GM18498 (cell line): ENCODE measurements around the gene PARD3B.

ENCODE experiments used
- ATAC-seq: cut with Tn5 transposase; IDR thresholded peaks from one replicate; pipeline ENCODE4 v1.9.1; 2021; ENCODE audit warnings: mild to moderate bottlenecking, moderate library complexity; ENCODE audit not compliant: unreplicated experiment

Gene PARD3B

DNA sequence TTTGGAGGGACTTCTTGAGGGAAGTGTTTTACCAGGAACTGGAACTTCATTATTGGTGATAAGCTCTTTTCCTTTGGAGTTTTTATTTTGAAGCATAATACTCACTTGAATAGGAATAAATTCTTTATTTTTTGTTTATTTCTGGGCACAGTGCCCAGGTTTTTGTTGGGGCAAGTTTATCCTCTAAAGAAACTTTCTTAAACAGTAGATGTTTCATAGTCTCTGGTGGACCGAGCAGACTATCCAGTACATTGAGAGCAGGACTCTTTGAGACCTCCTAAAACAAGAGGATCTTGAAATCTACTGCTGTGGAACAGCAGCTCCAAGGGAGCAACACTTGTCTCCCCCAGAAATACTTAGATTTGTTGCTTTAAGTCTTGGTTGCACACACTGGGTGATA lies 109.4 kb downstream of the PARD3B start:
- no peak for ATAC-seq

DNA sequence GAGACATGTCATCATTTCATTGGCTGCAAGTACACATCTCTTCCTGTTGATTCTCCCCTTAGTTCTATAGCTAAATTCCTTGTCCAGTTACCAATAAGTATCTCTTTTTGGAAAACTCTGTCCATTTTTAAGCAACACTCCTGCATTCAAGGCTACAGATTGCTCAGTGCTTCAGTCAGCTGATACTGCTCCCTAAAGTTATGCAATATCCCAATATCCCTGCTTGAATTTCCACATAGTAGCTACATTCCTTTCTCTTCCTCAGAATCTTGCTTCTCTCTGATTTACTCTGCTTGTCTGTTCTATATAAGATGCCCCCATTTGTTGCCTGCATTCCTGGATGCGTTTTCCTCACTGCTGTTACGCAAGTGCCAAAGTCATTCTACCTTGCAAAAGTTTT lies 109.8 kb downstream of the PARD3B start:
- no peak for ATAC-seq

GRCh38 chr2:204655626-204656025 lies 110.4 kb downstream of the PARD3B start:
- no peak for ATAC-seq

GRCh38 chr2:204657024-204657423 lies 111.7 kb downstream of the PARD3B start:
- ATAC-seq: no peak

DNA sequence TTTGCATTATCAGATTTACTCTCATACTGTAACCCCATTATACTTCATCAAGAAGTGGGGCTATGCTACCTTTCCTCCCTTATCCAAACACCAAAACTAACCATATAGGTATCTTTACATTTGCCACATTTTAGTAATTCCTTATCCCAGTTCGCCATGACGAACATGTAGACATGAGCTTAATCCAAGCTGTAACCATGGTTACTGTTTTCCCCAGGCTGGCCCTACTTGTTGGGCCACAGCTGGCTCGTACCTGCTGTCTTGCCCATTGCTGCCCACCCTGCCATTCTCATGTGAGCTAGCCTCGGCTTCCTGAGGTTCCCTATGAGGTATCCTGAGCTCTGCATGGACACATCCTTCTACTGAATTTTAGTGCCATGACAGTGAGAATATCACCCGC lies 117.7 kb downstream of the PARD3B start:
- no peak for ATAC-seq

DNA sequence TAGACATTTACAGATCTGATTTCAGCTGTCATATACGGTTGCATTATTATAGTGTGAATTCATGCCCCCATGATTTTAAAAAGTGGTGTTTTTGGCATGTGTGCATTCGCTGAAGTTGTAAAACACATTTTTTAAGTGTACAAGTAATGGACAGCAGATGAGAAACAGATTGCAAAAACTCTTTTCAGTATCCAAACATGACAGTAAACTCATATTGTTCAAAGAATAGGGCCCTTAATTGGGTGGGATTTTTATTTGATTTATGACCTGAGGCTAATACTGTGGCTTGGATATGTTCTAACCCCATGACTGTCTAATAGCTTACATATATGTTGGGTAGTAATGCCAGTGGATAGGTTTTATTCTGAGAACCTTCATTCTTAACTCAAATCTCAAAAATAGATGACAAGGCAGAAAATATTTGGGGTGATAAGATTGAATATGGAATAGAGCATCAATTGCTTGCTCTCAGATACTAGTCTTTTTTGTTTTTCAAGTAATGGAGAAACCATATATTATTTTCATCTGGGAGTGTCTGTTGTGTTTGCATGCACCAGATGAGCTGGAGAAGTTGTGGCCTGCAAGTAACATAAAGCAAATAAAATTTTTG lies 118.6 kb downstream of the PARD3B start:
- no peak for ATAC-seq

- no peak for ATAC-seq
Measured at GRCh38 chr2:204664708-204665121, 119.4 kb downstream of the PARD3B start.

GRCh38 chr2:204665207-204665606 lies 119.9 kb downstream of the PARD3B start:
- no peak for ATAC-seq

- no peak for ATAC-seq
Measured at GRCh38 chr2:204665771-204666170, 120.5 kb downstream of the PARD3B start.

- ATAC-seq: no peak
Measured at GRCh38 chr2:204667990-204668389, 122.7 kb downstream of the PARD3B start.

- ATAC-seq: no peak
Measured at GRCh38 chr2:204669382-204669781, 124.1 kb downstream of the PARD3B start.

GRCh38 chr2:204670124-204670523 lies 124.8 kb downstream of the PARD3B start:
- no peak for ATAC-seq

- no peak for ATAC-seq
Measured at GRCh38 chr2:204670756-204671155, 125.5 kb downstream of the PARD3B start.

GRCh38 chr2:204672772-204673171 lies 127.5 kb downstream of the PARD3B start:
- no peak for ATAC-seq

DNA sequence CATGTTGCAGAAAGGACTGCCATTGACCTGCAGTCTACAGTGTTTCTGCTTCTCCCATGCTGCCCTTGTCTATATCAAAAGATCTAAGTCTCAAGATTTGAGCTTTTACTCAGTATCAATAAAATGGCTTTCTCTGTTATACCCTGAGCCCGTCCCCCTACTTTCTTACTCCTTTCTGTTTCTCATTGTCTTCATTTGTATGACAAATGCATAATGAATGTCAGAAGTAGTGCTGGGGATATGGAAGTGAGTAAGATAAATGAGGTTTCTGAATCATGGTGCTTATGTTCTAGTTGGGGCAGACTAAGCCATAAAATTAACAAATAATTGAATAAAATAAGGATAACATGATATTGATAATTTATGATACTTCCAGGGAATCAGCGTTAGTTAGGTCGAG lies 128.6 kb downstream of the PARD3B start:
- no peak for ATAC-seq

GRCh38 chr2:204678031-204678430 lies 132.8 kb downstream of the PARD3B start:
- no peak for ATAC-seq

DNA sequence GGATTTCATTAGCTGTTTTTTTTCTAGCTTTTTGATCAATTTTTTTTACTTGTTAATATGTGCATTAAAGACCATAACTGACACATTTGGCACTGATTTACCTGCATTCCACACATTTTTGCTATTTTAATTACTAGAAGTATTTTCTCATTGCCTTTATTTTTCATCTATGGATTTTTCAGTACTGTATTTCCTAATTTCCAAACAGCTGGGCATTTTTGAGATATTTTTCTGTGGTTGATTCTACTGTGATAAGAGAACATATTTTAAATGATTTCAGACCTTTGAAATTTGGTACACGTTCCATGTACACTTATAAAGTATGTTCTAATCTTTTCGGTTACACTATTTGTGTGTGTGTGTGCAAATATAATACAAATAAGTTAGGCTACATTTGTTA lies 135.3 kb downstream of the PARD3B start:
- ATAC-seq: no peak

DNA sequence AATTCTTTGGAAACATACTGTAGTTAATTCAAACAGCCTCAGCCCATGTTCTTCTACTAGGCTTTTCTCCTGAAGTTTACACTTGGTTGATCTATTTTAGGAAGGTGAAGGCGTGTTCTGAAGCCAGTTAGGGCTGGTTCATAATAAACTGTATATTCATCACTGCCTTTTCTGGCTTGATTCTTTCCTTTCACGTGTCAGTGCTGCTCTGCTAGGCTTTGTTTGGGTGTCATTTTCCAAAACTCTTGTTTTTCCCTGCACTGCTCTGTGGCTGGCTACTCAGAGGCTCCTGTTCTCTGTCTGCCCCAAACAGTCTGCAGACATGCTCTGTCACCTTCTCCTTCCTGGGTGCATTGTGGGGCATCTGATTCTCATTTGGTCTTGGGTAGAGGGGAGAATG lies 136.1 kb downstream of the PARD3B start:
- ATAC-seq: no peak

GRCh38 chr2:204683384-204683783 lies 138.1 kb downstream of the PARD3B start:
- ATAC-seq: no peak

- no peak for ATAC-seq
Measured at GRCh38 chr2:204686406-204686805, 141.1 kb downstream of the PARD3B start.

DNA sequence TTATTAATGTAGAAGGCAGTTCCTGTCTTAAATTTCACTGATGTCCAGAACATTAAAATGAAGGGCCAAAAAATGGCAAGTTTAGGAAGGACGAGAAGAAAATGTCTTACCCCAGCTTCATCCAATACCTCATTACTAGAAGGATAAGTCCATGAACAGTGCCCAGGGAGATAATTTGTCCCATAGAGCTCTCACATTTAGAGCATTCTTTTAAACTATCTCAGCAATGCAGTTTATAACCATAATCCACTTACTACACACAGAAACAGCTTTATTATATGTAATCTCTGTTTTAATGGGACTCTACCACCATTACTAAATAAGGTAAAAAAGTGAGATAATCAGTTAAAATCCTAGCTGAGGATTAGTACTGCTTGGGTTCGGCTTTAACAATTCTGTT lies 142.5 kb downstream of the PARD3B start:
- no peak for ATAC-seq

- ATAC-seq: peak; percentile 76
Measured at GRCh38 chr2:204691911-204692510, 146.7 kb downstream of the PARD3B start.

DNA sequence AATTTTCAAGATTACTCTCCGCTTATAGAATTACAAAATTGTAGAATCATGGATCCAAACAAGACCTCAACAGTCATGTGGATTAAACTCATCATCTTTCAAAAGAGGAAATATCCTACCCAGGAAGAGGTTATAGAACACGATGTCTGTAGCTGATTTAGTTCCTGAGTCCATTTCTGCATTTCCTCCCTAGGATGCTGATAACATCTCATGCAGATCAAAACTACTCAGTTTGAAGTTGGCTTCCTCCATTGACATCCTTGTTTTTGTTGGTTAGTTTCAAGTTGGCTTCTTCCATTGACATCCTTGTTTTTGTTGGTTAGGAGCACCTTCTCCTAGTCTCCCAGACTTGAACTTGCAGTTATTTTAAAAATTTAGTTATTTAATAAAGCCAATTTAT lies 147.5 kb downstream of the PARD3B start:
- ATAC-seq: no peak
